ENCODE measurements around the gene ITPR1.

The ITPR1 gene

GRCh38 chr3:4782095-4782494, 288.9 kb downstream of the ITPR1 start:
- no peak for DNase-seq (ENCODE audit: low read depth)
- TF ChIP-seq CTCF (IDR thresholded peaks at IDR 0.05; ENCODE audit: low read depth, low read length) (no peak), MYC (IDR thresholded peaks at IDR 0.05; ENCODE audit: low read depth, low read length) (no peak)
- no peak overlapping the region for H3K4me3 ChIP-seq (ENCODE audit: low read depth, low read length)

GRCh38 chr3:4785551-4785950, 292.4 kb downstream of the ITPR1 start:
- H3K4me3 ChIP-seq (ENCODE audit: low read depth, low read length): no peak overlapping the region
- no peak for DNase-seq (ENCODE audit: low read depth)
- TF ChIP-seq POLR2A (IDR thresholded peaks at IDR 0.05; ENCODE audit: extremely low read depth, insufficient read length) (no peak), MYC (IDR thresholded peaks at IDR 0.05; ENCODE audit: low read depth, low read length) (no peak), CTCF (IDR thresholded peaks at IDR 0.05; ENCODE audit: low read depth, low read length) (no peak)

DNA sequence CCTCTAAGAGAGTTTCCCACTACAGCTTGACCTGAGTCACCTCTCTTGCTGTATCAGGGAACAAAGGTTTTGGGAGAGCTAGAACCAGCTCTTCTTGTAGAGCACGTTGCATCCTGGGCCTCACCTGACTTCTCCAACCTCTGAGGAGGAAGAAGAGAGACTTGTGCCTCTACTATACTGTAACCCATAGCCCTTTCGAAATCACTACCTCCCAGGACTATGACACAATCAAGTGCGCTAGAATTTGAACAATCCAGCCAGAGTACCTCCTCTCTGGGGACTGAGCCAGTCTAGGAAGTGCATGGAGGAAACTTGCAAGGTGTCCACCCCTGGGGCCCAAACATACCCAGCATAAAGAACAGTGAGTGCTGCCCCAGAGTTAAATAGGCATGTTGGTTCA, 293.3 kb downstream of the ITPR1 start:
- no peak overlapping the region for H3K4me3 ChIP-seq (ENCODE audit: low read depth, low read length)
- peak; percentile 65 for DNase-seq (ENCODE audit: low read depth)
- TF ChIP-seq POLR2A (IDR thresholded peaks at IDR 0.05; ENCODE audit: extremely low read depth, insufficient read length): no peak
- TF ChIP-seq CTCF (IDR thresholded peaks at IDR 0.05; ENCODE audit: low read depth, low read length): no peak
- no peak for TF ChIP-seq MYC (IDR thresholded peaks at IDR 0.05; ENCODE audit: low read depth, low read length)
- TF ChIP-seq, protein P1, sequence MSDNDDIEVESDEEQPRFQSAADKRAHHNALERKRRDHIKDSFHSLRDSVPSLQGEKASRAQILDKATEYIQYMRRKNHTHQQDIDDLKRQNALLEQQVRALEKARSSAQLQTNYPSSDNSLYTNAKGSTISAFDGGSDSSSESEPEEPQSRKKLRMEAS (IDR thresholded peaks at IDR 0.05; ENCODE audit: low read depth, low read length): no peak

DNA sequence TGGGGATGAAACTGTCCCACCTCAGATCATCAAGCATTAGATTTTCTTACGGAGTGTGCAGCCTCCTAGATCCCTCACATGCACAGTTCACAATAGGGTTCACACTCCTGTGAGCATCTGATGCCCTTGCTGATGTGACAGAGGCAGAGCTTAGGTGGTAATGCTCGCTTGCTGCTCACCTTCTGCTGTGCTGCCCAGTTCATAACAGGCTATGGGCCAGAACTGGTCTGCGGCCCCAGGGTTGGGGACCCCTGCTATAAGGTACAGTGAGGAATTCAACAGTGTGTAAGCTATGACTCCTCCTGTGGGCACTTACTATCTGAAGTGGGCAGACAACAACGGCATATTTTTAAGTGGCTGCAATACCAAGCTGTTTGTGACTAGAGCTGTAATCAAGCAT, 298.2 kb downstream of the ITPR1 start:
- TF ChIP-seq, protein P1 (IDR thresholded peaks at IDR 0.05; ENCODE audit: low read depth, low read length): no peak
- TF ChIP-seq MYC (IDR thresholded peaks at IDR 0.05; ENCODE audit: low read depth, low read length) (no peak), CTCF (IDR thresholded peaks at IDR 0.05; ENCODE audit: low read depth, low read length) (no peak), POLR2A (IDR thresholded peaks at IDR 0.05; ENCODE audit: extremely low read depth, insufficient read length) (no peak)
- H3K4me3 ChIP-seq (ENCODE audit: low read depth, low read length): no peak overlapping the region
- no peak for DNase-seq (ENCODE audit: low read depth)

DNA sequence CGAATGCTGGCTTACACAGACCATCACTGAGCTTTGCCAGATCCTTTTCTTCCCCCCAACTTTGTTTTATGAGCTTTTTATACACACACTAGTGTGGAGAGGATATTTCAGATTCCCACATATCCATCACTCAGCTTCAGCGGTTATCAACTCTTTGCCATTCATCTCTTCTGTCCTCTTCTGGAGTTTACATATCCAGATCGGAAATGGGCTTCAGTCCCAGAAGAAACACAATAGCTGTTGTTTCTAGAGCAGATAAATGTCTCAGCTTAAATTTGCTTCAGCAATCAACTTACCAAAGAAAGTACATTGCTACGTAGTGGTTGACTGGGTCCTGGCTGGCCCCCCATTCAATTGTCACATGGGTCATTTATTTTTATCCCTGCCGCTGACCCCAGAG, 300.2 kb downstream of the ITPR1 start:
- no peak for TF ChIP-seq POLR2A (IDR thresholded peaks at IDR 0.05; ENCODE audit: extremely low read depth, insufficient read length)
- TF ChIP-seq, protein P1 (IDR thresholded peaks at IDR 0.05; ENCODE audit: low read depth, low read length): no peak
- no peak for TF ChIP-seq CTCF (IDR thresholded peaks at IDR 0.05; ENCODE audit: low read depth, low read length)
- no peak for TF ChIP-seq MYC (IDR thresholded peaks at IDR 0.05; ENCODE audit: low read depth, low read length)

GRCh38 chr3:4794331-4794730, 301.2 kb downstream of the ITPR1 start:
- TF ChIP-seq MYC (IDR thresholded peaks at IDR 0.05; ENCODE audit: low read depth, low read length) (no peak), POLR2A (IDR thresholded peaks at IDR 0.05; ENCODE audit: extremely low read depth, insufficient read length) (no peak)
- DNase-seq (ENCODE audit: low read depth): no peak
- H3K4me3 ChIP-seq (ENCODE audit: low read depth, low read length): no peak overlapping the region

More for the DNA sequence above, 300.2 kb downstream of the ITPR1 start:
- DNase-seq (ENCODE audit: low read depth): no peak
- no peak overlapping the region for H3K4me3 ChIP-seq (ENCODE audit: low read depth, low read length)

All from NB4 (cell line).